OCI-LY3 (cell line): ENCODE data around the gene OBSL1.

Experiments used
- EZH2phosphoT487 ChIP-seq: fragments of 200-600 bp; shearing (Covaris generic); IDR thresholded peaks from 2 replicates; pipeline ENCODE4 v1.6.1; 2018; ENCODE audit warnings: antibody characterized with exemption, mixed run types, low read depth
- TF ChIP-seq, protein P1 (sequence below): fragments of 200-600, 300-600 bp; sonication (generic); IDR thresholded peaks from 2 replicates; pipeline ENCODE4 v1.5.1; 2014; ENCODE audit warnings: antibody characterized with exemption, low read length, low read depth

GRCh38 chr2:219537657-219538488 lies 33.5 kb downstream of the OBSL1 start:
- TF ChIP-seq, protein P1, sequence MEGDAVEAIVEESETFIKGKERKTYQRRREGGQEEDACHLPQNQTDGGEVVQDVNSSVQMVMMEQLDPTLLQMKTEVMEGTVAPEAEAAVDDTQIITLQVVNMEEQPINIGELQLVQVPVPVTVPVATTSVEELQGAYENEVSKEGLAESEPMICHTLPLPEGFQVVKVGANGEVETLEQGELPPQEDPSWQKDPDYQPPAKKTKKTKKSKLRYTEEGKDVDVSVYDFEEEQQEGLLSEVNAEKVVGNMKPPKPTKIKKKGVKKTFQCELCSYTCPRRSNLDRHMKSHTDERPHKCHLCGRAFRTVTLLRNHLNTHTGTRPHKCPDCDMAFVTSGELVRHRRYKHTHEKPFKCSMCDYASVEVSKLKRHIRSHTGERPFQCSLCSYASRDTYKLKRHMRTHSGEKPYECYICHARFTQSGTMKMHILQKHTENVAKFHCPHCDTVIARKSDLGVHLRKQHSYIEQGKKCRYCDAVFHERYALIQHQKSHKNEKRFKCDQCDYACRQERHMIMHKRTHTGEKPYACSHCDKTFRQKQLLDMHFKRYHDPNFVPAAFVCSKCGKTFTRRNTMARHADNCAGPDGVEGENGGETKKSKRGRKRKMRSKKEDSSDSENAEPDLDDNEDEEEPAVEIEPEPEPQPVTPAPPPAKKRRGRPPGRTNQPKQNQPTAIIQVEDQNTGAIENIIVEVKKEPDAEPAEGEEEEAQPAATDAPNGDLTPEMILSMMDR, result no peak
- TF ChIP-seq EZH2phosphoT487, result no peak
